ENCODE data around the gene CYP27B1. TPM values are rescaled to one million over a fixed set of nuclear protein-coding genes. Genes with fewer than 3 reads are reported as not detected.
"Not testable (repeated sequence)": the region's sequence is repeated elsewhere in the genome, so short reads cannot be mapped to it uniquely, and the experiment has no call there.

CYP27B1 gene
- total RNA-seq, 1 donor from 2014 or later = 2.0 TPM

DNA sequence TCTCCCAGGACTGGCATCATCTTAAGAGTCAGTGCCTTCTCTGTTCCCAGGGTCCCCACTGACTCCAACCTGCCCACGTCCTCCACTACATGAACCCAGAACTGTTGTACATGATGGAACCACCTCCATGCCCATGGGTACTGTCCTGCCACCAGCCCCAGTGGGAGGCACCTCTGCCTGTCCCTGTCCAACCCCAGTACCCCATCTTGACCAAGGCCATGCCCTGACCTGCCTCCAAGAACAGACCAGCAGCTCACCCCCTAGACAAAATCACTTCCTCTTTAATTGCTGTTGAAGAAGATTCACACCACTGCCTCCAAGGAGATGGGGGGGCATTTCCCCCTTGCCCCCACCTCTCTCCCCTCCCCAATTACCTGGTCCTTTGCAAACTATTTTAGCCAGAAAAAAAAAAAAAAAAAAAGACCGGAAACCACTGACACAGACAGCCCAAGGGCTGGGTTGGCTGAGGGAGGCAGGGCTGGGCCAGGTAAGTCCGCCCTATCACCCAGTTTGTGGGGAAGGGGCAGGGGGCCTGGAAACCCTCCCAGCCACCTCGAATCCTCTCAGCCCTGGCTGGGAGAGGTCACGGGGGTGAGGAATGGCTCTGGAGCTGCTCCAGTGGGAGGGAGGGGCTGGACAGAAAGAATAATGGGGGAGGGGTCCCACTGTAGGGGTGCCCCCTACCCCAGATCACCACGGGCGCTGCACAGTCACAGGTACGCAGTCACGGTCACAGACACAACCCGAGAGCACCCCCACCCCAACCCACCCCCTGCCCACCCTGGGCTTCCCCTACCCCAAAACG is 41.7 kb downstream of the CYP27B1 start:
- Histone ChIP-seq H3K36me3 (peaks cover 11% of the 10 kb centered on the region), H3K27ac (no peak overlapping the region), H3K27me3 (no peaks in the 10 kb centered on the region), H3K4me3 (no peak overlapping the region), H3K4me1 (peaks cover 5% of the 10 kb centered on the region), H3K9me3 (no peaks in the 10 kb centered on the region)
- intact Hi-C loops (cut with DNase I) = no loop called here
- no peak for TF ChIP-seq CTCF (IDR thresholded peaks at IDR 0.05)
- no peak for DNase-seq
- ATAC-seq = no peak

GRCh38 chr12:57724003-57724935 is 42.6 kb downstream of the CYP27B1 start:
- H3K9me3 ChIP-seq = no peaks in the 10 kb centered on the region
- no peak for TF ChIP-seq CTCF (IDR thresholded peaks at IDR 0.05)
- H3K4me1 ChIP-seq = peaks cover 5% of the 10 kb centered on the region
- intact Hi-C loops (cut with DNase I) = no loop called here
- DNase-seq (no peak), ATAC-seq (no peak)
- no peaks in the 10 kb centered on the region for H3K27me3 ChIP-seq
- no peak overlapping the region for H3K27ac ChIP-seq
- H3K4me3 ChIP-seq = no peak overlapping the region
- peaks cover 20% of the 10 kb centered on the region for H3K36me3 ChIP-seq

DNA sequence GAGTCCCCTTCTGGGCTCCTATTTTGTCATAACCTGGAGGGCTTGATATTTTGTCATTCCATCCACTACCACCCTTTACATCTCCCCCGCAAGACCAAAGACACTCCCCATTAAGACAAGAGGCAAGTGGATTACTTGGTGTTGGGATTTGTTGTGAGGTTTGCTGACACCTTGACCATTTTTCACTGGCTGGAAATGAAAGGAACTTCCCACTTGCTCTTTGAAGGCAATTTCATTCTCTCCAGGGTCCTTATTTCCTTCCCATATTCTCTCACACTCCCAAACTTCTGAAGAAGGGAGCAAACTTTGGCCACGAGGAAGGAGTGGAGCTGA is 43.3 kb downstream of the CYP27B1 start:
- Histone ChIP-seq H3K27ac (no peak overlapping the region), H3K36me3 (peaks cover 27% of the 10 kb centered on the region), H3K9me3 (no peaks in the 10 kb centered on the region), H3K4me1 (peaks cover 5% of the 10 kb centered on the region), H3K27me3 (no peaks in the 10 kb centered on the region), H3K4me3 (no peak overlapping the region)
- DNase-seq (no peak), ATAC-seq (no peak)
- intact Hi-C loops (cut with DNase I) = no loop called here
- no peak for TF ChIP-seq CTCF (IDR thresholded peaks at IDR 0.05)

- no peak for TF ChIP-seq CTCF (IDR thresholded peaks at IDR 0.05)
- Histone ChIP-seq H3K36me3 (peaks cover 33% of the 10 kb centered on the region), H3K27me3 (no peaks in the 10 kb centered on the region), H3K4me3 (no peak overlapping the region), H3K9me3 (no peaks in the 10 kb centered on the region), H3K27ac (no peak overlapping the region), H3K4me1 (peaks cover 5% of the 10 kb centered on the region)
- intact Hi-C loops (cut with DNase I) = no loop called here
- no peak for DNase-seq
- ATAC-seq = no peak
Observed at GRCh38 chr12:57722716-57723629, 43.9 kb downstream of the CYP27B1 start.

GRCh38 chr12:57721846-57722608 is 44.9 kb downstream of the CYP27B1 start:
- H3K9me3 ChIP-seq; DNase-seq; H3K27me3 ChIP-seq; ATAC-seq; H3K27ac ChIP-seq; H3K4me1 ChIP-seq; intact Hi-C loops (cut with DNase I); H3K4me3 ChIP-seq: not testable (repeated sequence)
- peaks cover 42% of the 10 kb centered on the region for H3K36me3 ChIP-seq

All from upper lobe of right lung (tissue), 1 donor.